GM20431 (cell line): ENCODE data around the gene SLC2A1.
"Not testable (repeated sequence)": the region's sequence is repeated elsewhere in the genome, so short reads cannot be mapped to it uniquely, and the experiment has no call there.

Source experiments
- in situ Hi-C: fragments of 300-500 bp; cut with MseI, MboI; formaldehyde crosslinking; loops from one replicate; pipeline ENCODE4 v1.15.0; 2020; ENCODE audit warnings: low sequenced_read_pairs; ENCODE audit not compliant: unreplicated experiment

Gene SLC2A1

GRCh38 chr1:42914092-42914627 lies 44.5 kb downstream of the SLC2A1 start:
- in situ Hi-C loops, result loop anchor here (5.0 kb wide), 1 partner anchor 148 kb away; no protein-coding TSS in a partner anchor

DNA sequence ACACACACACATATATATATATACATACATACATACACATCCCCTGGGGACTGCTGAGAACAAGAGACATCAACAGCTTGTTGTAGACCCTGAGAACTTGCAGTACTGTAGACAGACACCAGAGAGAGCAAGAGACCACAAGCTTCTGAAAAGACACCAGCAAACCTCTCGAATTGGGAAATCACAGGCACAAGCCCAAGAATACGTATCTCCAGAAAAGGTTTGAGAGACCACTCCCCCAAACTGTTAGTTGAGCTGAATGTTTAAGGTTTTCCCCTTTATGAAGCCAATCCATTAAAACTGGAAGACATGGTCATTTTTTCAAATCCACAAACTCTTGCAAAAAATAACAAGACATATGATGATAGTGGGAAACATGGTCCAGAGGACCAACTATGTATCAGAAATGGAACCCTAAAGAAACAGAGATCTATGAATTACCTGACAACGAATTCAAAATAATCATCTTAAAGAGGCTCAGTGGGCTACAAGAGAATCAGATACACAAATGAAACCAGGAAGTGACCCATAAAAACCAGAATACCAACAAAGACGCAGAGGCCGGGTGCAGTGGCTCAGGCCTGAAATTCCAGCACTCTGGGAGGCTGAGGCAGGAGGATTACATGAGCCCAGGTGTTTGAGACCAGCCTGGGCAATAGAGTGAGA lies 45.1 kb downstream of the SLC2A1 start:
- in situ Hi-C loops, result loop anchor here (5.0 kb wide), 1 partner anchor 149 kb away; no protein-coding TSS in a partner anchor

DNA sequence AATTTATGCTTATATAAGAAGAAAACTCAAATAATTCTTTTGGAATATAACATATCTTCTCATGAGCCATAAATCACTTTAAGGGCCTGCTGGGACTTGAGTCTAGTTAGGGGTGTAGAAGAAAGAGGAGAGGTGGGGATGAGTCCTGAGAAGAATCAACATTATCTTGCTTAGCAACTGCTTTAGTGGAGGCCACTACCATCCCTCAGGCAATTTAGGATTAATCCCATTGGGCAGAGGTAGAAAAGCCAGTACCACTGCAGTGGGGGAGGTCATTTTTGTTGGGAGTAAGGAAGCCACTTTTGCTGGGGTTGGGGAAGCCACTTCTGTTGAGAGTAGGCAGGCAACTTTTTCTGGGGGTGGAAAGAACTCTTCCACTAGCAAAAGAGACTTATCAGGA lies 47.7 kb downstream of the SLC2A1 start:
- in situ Hi-C loops, result loop anchor here (5.0 kb wide), 1 partner anchor 151 kb away; no protein-coding TSS in a partner anchor

DNA sequence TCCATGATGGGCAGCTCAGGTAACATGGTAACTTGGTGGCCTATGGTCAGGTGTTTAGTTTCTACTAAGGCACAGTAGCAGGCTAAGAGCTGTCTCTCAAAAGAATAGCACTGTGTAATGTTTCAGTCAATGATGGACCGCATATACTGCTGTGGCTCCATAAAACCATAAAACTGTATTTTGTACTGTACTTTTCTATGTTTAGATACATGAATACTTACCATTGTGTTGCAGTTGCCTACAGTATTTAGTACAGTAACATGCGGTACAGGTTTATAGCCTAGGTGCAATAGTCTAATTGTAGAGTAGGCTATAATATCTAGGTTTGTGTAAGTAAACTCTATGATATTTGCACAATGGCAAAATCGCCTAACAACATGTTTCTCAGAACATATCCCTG lies 50.6 kb downstream of the SLC2A1 start:
- in situ Hi-C loops, result no loop called here

- in situ Hi-C loops, result no loop called here
Observed at GRCh38 chr1:42904434-42904833, 54.2 kb downstream of the SLC2A1 start.

DNA sequence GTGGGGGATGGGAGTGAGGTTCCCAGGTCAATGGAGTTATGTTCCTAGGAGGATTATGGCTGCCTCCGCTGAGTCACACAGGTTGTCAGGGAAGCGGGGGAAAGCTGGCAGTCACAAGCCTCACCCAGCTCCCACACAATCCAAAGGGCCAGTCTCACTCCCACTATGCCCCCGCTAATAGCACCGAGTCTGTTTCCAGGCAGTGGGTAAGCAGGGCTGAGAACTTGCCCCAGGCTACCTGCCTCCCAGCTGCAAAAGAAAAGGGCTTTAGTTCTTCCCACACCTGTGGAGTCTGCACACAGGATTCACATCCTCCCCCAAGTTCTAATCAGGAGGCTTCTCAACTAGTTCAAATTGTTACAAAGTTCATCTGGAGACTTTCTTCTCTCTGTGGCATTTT lies 58.7 kb downstream of the SLC2A1 start:
- in situ Hi-C loops, result not testable (repeated sequence)

- in situ Hi-C loops, result no loop called here
Observed at GRCh38 chr1:42891465-42892138, 67.1 kb downstream of the SLC2A1 start.

DNA sequence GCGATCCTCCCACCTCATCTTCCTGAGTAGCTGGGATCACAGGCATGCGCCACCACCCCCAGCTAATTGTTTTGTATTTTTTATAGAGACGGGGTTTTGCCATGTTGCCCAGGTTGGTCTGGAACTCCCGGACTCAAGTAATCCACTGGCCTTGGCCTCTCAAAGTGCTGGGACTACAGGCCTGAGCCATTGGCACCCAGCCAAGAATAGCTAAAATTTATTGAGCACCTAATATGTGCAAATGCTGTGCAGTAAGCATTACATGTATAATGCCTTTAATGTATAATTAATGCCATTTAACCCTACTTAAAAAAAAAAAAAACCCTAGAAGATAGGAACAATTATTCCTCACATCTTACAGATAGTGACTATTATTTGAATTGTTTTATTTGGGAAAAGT lies 69.4 kb downstream of the SLC2A1 start:
- in situ Hi-C loops, result no loop called here

DNA sequence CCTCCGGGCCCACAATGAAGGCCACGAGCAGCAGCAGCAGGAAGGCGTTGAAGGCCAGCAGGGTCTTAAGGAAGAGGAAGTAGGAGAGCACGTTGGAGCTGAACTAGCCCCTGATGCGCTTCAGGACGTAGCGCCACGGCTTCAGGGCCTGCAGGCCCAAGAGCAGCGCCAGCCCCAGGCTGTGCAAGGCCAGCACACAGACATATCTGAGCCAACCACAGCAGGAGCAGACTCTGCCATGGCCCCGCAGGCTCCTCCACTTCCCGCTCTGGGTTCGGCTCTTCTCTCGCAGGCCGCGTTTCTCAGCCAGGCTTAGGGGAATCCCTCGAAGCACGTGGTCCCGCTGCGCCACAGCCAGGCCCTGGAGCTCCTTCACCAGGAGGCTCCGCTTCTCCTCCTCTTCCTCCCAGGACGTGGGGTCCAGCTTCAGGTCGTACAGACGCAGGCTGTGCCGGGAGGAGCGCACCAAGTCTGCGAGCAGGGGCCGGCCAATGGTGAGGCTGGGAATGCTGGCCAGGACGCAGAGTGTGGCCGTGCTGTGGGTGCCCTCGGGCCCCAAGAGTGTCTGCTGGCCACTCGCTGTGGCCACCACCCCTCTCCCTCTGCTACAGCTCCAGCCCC lies 70.5 kb downstream of the SLC2A1 start:
- in situ Hi-C loops, result no loop called here

- in situ Hi-C loops, result no loop called here
Observed at GRCh38 chr1:42887366-42887765, 71.3 kb downstream of the SLC2A1 start.

GRCh38 chr1:42886800-42887199 lies 71.9 kb downstream of the SLC2A1 start:
- in situ Hi-C loops, result no loop called here

DNA sequence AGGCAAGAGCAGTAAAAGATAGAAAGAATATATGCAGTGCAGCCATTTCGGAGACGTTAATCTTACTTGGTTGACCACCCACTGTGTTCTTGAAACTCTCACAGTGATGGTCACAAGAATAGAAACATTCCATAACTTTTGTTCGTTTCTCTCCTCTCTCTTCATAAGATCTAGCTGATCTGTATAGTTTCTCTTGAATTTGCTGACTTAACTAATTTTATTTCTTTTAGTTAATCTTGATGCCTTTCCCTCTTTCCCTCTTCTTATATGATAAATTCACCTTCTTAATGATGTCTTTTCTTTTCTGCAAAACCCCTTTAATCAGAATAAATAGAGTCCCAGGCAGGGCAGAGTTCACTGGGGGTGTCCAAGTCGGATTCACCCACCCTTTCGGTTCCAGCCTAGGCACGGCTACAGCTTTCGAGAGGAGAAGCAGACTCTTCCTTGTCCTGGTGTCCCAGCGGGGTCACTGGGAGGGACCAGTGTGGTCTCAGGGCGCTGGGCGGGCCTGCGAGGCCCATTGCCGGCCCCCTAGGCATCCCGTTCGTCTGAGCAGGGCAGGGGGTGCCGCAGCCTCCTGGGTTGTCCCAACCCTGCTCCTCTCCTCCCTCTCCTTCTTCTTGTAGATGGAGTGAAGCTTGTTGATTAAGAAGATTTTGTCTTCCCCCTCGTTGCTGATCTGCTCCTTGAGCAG lies 72.5 kb downstream of the SLC2A1 start:
- in situ Hi-C loops, result no loop called here

DNA sequence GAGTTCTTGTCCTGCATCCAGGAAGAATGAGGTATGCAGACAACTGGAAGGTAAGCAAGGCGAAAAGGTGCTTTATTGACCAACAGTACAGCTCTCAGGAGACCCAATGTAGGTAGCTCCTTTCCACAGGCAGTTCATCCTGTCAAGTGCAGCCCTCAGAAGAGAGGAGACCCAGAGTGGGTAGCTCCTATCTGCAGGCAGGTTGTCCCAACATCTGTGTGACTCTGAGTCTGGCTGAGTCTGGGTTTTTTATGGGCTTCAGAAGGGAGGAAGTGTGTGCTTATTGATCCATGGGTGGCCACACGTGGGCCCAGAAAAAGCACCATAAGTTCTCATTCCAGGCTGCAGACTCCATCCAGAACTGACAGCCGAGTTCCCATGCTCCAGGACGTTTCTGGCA lies 78.3 kb downstream of the SLC2A1 start:
- in situ Hi-C loops, result no loop called here

DNA sequence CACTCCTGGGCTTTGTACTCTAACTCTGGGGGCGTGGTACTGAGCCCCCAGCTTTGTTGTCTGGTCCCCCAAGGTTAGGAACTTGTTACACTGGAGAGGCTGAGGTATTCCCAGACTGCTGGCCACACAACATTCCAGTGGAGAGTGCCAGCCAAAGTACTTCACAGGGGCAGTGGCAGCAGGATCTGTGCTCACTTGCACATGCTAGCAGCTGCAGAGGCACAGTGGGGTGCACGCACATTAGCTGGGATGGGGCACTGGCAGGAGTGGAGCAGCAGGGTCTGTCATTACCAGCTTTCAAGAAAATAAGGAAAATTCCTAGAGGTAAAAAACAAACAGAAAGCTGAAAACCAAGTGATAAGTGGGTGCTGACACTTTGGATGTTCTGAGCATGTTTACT lies 81.3 kb downstream of the SLC2A1 start:
- in situ Hi-C loops, result no loop called here

DNA sequence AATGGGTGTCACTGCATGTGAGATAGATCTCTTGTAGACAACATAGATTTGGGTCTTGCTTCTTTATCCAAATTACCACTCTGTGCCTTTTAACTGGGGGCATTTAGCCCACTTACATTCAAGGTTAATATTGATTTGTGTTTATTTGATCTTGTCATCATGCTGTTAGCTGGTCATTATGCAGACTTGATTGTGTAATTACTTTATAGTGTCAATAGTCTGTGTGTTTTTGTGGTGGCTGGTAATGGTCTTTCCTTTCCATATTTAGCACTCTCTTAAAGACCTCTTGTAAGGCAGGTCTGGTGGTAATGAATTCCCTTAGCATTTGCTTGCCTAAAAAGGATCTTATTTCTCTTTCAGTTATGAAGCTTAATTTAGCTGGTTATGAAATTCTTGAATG lies 82.7 kb downstream of the SLC2A1 start:
- in situ Hi-C loops, result no loop called here
